Hepatocyte (in vitro differentiated cells): Measurements from ENCODE around the gene ITPR3. TPM values are rescaled to one million over a fixed set of nuclear protein-coding genes. Genes with fewer than 3 reads are reported as not detected.

Experiments used
- DNase-seq: peaks from one replicate; pipeline ENCODE4 v3.0.0-alpha.2; 2016; ENCODE audit warnings: low spot score
- H2AFZ ChIP-seq: fragments of 200-600 bp; sonication (generic); 2 replicates; pipeline ENCODE4 v1.6.0; 2016; ENCODE audit warnings: antibody characterized with exemption, mild to moderate bottlenecking
- H3K27ac ChIP-seq: fragments of 200-600 bp; sonication (generic); 2 replicates; pipeline ENCODE4 v1.5.1; 2016; ENCODE audit warnings: mild to moderate bottlenecking
- H3K27me3 ChIP-seq: fragments of 200-600 bp; sonication (generic); 2 replicates; pipeline ENCODE4 v1.6.1; 2016
- H3K36me3 ChIP-seq: fragments of 200-600 bp; sonication (generic); replicated peaks from 2 replicates; pipeline ENCODE4 v1.5.1; 2016; ENCODE audit warnings: low read depth; ENCODE audit not compliant: insufficient read depth
- H3K4me1 ChIP-seq: fragments of 200-600 bp; sonication (generic); 2 replicates; pipeline ENCODE4 v1.5.1; 2016; ENCODE audit warnings: mild to moderate bottlenecking, moderate library complexity; ENCODE audit not compliant: insufficient read depth
- H3K4me2 ChIP-seq: fragments of 200-600 bp; sonication (generic); 2 replicates; pipeline ENCODE4 v1.6.0; 2016
- H3K4me3 ChIP-seq: fragments of 200-600 bp; sonication (generic); 2 replicates; pipeline ENCODE4 v1.5.1; 2016; ENCODE audit warnings: mild to moderate bottlenecking
- H3K79me2 ChIP-seq: fragments of 200-600 bp; sonication (generic); 2 replicates; pipeline ENCODE4 v1.6.0; 2017; ENCODE audit warnings: mild to moderate bottlenecking
- H3K9me2 ChIP-seq: fragments of 200-600 bp; sonication (generic); replicated peaks from 2 replicates; pipeline ENCODE4 v1.6.0; 2017; ENCODE audit warnings: mild to moderate bottlenecking; ENCODE audit not compliant: insufficient read depth
- H3K9me3 ChIP-seq: fragments of 200-600 bp; sonication (generic); 2 replicates; pipeline ENCODE4 v1.5.1; 2016; ENCODE audit warnings: low read depth, mild to moderate bottlenecking
- H4K20me1 ChIP-seq: fragments of 200-600 bp; sonication (generic); 2 replicates; pipeline ENCODE4 v1.6.0; 2016; ENCODE audit warnings: mild to moderate bottlenecking; ENCODE audit not compliant: insufficient read depth, poor library complexity, severe bottlenecking
- EZH2 ChIP-seq: fragments of 200-600 bp; sonication (generic); IDR thresholded peaks from 2 replicates; pipeline ENCODE4 v1.6.1; 2016; ENCODE audit warnings: antibody characterized with exemption, mild to moderate bottlenecking, borderline replicate concordance
- EZH2phosphoT487 ChIP-seq: fragments of 200-600 bp; sonication (generic); IDR thresholded peaks from one replicate; pipeline ENCODE4 v1.6.1; 2018; ENCODE audit warnings: antibody characterized with exemption, mild to moderate bottlenecking, low read depth, moderate library complexity; ENCODE audit not compliant: unreplicated experiment, severe bottlenecking
- WGBS: methylation state at CpG from one replicate; pipeline ENCODE4 v1.1.6; 2016; ENCODE audit warnings: low lambda C conversion rate; ENCODE audit errors: missing lambda C conversion rate; 5-methylcytosine and 5-hydroxymethylcytosine counted together
- polyA plus RNA-seq: library from polyadenylated mRNA; unstranded; fragments of >200 nt; fragmentation: Nextera tagmentation; extraction: Ambion mirVana; gene quantifications from 2 replicates; pipeline ENCODE4 v1.2.1, GENCODE V29; 2016
- total RNA-seq: library from RNA; depleted of rRNA; stranded (reverse); fragments of >200 nt; gene quantifications from 2 replicates; pipeline ENCODE4 v1.2.3, GENCODE V29; 2014
- TF ChIP-seq, protein P1 (sequence below): fragments of 200-600 bp; sonication (generic); IDR thresholded peaks from 2 replicates; pipeline ENCODE4 v1.5.1; 2016; ENCODE audit warnings: antibody characterized with exemption, mild to moderate bottlenecking; ENCODE audit not compliant: poor library complexity

Gene ITPR3
- total and polyA plus RNA-seq, 2 experiments from 2014 or later = 16.5 to 39.6 TPM

- H2AFZ ChIP-seq = no peak overlapping the region
- no peaks in the 10 kb centered on the region for H3K79me2 ChIP-seq
- H3K4me2 ChIP-seq = no peak overlapping the region
- no peaks in the 10 kb centered on the region for H3K36me3 ChIP-seq
- H3K4me3 ChIP-seq = no peak overlapping the region
- 84% methylated on average over 15 of the region's 15 CpGs for WGBS
- no peak overlapping the region for H3K27ac ChIP-seq
- H3K27me3 ChIP-seq = no peaks in the 10 kb centered on the region
- TF ChIP-seq EZH2phosphoT487 = no peak
- TF ChIP-seq, protein P1, sequence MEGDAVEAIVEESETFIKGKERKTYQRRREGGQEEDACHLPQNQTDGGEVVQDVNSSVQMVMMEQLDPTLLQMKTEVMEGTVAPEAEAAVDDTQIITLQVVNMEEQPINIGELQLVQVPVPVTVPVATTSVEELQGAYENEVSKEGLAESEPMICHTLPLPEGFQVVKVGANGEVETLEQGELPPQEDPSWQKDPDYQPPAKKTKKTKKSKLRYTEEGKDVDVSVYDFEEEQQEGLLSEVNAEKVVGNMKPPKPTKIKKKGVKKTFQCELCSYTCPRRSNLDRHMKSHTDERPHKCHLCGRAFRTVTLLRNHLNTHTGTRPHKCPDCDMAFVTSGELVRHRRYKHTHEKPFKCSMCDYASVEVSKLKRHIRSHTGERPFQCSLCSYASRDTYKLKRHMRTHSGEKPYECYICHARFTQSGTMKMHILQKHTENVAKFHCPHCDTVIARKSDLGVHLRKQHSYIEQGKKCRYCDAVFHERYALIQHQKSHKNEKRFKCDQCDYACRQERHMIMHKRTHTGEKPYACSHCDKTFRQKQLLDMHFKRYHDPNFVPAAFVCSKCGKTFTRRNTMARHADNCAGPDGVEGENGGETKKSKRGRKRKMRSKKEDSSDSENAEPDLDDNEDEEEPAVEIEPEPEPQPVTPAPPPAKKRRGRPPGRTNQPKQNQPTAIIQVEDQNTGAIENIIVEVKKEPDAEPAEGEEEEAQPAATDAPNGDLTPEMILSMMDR = no peak
- no peak for TF ChIP-seq EZH2
- H4K20me1 ChIP-seq = no peaks in the 10 kb centered on the region
- no peak for DNase-seq
- no peaks in the 10 kb centered on the region for H3K9me2 ChIP-seq
- H3K9me3 ChIP-seq = no peaks in the 10 kb centered on the region
- H3K4me1 ChIP-seq = no peaks in the 10 kb centered on the region
These were observed 55.5 kb downstream of the ITPR3 start for GRCh38 chr6:33676416-33677142.

DNA sequence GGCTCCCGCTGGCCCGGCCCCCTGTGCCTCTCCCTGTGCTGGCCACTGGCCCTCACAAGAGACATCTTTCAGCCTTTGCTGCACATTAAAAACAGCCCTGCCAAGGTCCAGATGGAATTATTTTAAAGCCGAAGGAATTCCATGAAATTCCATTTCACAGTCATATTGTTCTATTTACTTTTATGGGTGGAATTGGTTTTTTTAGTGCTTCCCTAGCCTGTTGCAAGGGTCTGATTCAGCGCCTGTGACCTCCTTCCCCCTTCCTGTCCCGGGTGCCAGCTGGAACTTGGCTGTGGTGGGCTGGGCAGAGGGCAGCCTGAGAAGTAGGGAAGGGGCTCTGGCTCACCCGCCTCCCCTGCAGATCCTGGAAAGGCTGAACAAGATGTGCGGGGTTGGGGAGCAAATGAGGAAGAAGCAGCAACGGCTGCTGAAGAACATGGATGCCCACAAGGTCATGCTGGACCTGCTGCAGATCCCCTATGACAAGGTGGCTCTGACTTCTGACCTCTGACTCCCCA, 56.1 kb downstream of the ITPR3 start:
- H3K4me3 ChIP-seq = no peak overlapping the region
- H3K79me2 ChIP-seq = no peaks in the 10 kb centered on the region
- DNase-seq = no peak
- H4K20me1 ChIP-seq = no peaks in the 10 kb centered on the region
- no peak overlapping the region for H3K27ac ChIP-seq
- no peaks in the 10 kb centered on the region for H3K27me3 ChIP-seq
- no peaks in the 10 kb centered on the region for H3K36me3 ChIP-seq
- H3K4me1 ChIP-seq = no peaks in the 10 kb centered on the region
- no peak overlapping the region for H3K4me2 ChIP-seq
- H3K9me2 ChIP-seq = no peaks in the 10 kb centered on the region
- no peak overlapping the region for H2AFZ ChIP-seq
- 67% methylated on average over 6 of the region's 8 CpGs for WGBS
- no peak for TF ChIP-seq EZH2
- no peak for TF ChIP-seq EZH2phosphoT487
- TF ChIP-seq, protein P1 = no peak
- H3K9me3 ChIP-seq = no peaks in the 10 kb centered on the region

GRCh38 chr6:33677689-33678088, 56.6 kb downstream of the ITPR3 start:
- no peak overlapping the region for H3K4me2 ChIP-seq
- H3K27ac ChIP-seq = no peak overlapping the region
- no peaks in the 10 kb centered on the region for H4K20me1 ChIP-seq
- no peak overlapping the region for H2AFZ ChIP-seq
- TF ChIP-seq, protein P1 = no peak
- TF ChIP-seq EZH2 = no peak
- TF ChIP-seq EZH2phosphoT487 = no peak
- no peak overlapping the region for H3K4me3 ChIP-seq
- no peaks in the 10 kb centered on the region for H3K79me2 ChIP-seq
- H3K4me1 ChIP-seq = no peaks in the 10 kb centered on the region
- WGBS = 100% methylated on average over 2 of the region's 2 CpGs
- no peaks in the 10 kb centered on the region for H3K9me3 ChIP-seq
- H3K36me3 ChIP-seq = no peaks in the 10 kb centered on the region
- H3K9me2 ChIP-seq = no peaks in the 10 kb centered on the region
- DNase-seq = no peak
- no peaks in the 10 kb centered on the region for H3K27me3 ChIP-seq
